Body of pancreas (tissue), 4 donors: ENCODE measurements around the gene CDH12. TPM values are rescaled to one million over a fixed set of nuclear protein-coding genes. Genes with fewer than 3 reads are reported as not detected.
"Not testable (repeated sequence)": the region's sequence is repeated elsewhere in the genome, so short reads cannot be mapped to it uniquely, and the experiment has no call there.

Source experiments
- ATAC-seq: fragments of 150-250 bp; one replicate; pipeline ENCODE4 v1.9.1; 2016
- DNase-seq, 4 donors: peaks; one replicate each; pipeline ENCODE4 v3.0.0-alpha.2; 2019
- H3K27ac ChIP-seq, 4 donors: fragments of 200-600 bp; sonication (generic); 1 replicate in 3 of 4; 2 replicates in 1 of 4; pipeline versions ENCODE4 v1.5.1 to v1.6.1; 2016 to 2019; ENCODE audit warnings: mild to moderate bottlenecking in 1 of 4, mixed read lengths in 1 of 4, moderate library complexity in 1 of 4
- H3K27me3 ChIP-seq, 2 donors: fragments of 200-600 bp; sonication (generic); one replicate each; pipeline ENCODE4 v1.6.0; 2016; ENCODE audit warnings: mild to moderate bottlenecking in 1 of 2
- H3K36me3 ChIP-seq, 2 donors: fragments of 200-600 bp; sonication (generic); replicated peaks in 1 of 2; 2 replicates each; pipeline ENCODE4 v1.5.1; 2016; ENCODE audit warnings: low read depth in 2 of 2; ENCODE audit not compliant: insufficient read depth in 1 of 2
- H3K4me1 ChIP-seq: fragments of 200-600 bp; sonication (generic); one replicate; pipeline ENCODE4 v1.6.0; 2016
- H3K4me3 ChIP-seq, 2 donors: fragments of 200-600 bp; sonication (generic); 1 replicate in 1 of 2; 2 replicates in 1 of 2; pipeline ENCODE4 v1.5.1; 2016 to 2019
- H3K9me3 ChIP-seq, 3 donors: fragments of 200-600 bp; sonication (generic); 1 replicate in 2 of 3; 2 replicates in 1 of 3; pipeline ENCODE4 v1.5.1; 2016
- POLR2A ChIP-seq, 3 donors: fragments of 450-650 bp; IDR thresholded peaks; one replicate each; pipeline ENCODE4 v1.6.1; 2016; ENCODE audit warnings: antibody characterized with exemption in 3 of 3, mild to moderate bottlenecking in 2 of 3
- WGBS, 2 donors: methylation state at CpG; one replicate each; pipeline ENCODE4 v1.1.5; 2017; 5-methylcytosine and 5-hydroxymethylcytosine counted together
- intact Hi-C: fragments of 100-400 bp; cut with DNase I; formaldehyde crosslinking; loops from one replicate; pipeline ENCODE4 v1.15.1; 2023
- total RNA-seq, 2 donors: library from RNA; depleted of rRNA; stranded (reverse); fragments of >200 nt; gene quantifications; one replicate each; pipeline ENCODE4 v1.1.0, GENCODE V29; 2016
- TF ChIP-seq, protein P1 (sequence below), 7 experiments: fragments of 450-650 bp in 4 of 7; fragments of 200-600 bp in 3 of 7; sonication (generic) in 3 of 7; IDR thresholded peaks; one replicate each; pipeline ENCODE4 v1.5.1; 2016 to 2019; ENCODE audit warnings: antibody characterized with exemption in 7 of 7

CDH12 gene
- total RNA-seq, 2 donors from 2014 or later = not detected

- DNase-seq (no peak), ATAC-seq (no peak)
- Histone ChIP-seq H3K27ac (no peak overlapping the region), H3K4me1 (no peaks in the 10 kb centered on the region), H3K4me3 (no peak overlapping the region), H3K36me3 (no peaks in the 10 kb centered on the region), H3K9me3 (no peaks in the 10 kb centered on the region), H3K27me3 (no peaks in the 10 kb centered on the region)
- TF ChIP-seq POLR2A (IDR thresholded peaks at IDR 0.05) = no peak
- TF ChIP-seq, protein P1, sequence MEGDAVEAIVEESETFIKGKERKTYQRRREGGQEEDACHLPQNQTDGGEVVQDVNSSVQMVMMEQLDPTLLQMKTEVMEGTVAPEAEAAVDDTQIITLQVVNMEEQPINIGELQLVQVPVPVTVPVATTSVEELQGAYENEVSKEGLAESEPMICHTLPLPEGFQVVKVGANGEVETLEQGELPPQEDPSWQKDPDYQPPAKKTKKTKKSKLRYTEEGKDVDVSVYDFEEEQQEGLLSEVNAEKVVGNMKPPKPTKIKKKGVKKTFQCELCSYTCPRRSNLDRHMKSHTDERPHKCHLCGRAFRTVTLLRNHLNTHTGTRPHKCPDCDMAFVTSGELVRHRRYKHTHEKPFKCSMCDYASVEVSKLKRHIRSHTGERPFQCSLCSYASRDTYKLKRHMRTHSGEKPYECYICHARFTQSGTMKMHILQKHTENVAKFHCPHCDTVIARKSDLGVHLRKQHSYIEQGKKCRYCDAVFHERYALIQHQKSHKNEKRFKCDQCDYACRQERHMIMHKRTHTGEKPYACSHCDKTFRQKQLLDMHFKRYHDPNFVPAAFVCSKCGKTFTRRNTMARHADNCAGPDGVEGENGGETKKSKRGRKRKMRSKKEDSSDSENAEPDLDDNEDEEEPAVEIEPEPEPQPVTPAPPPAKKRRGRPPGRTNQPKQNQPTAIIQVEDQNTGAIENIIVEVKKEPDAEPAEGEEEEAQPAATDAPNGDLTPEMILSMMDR (IDR thresholded peaks at IDR 0.05) = no peak
- intact Hi-C loops = no loop called here
- 39 to 45% methylated on average over 5 of the region's 5 CpGs for WGBS, 2 donors
Measured at GRCh38 chr5:22896152-22896551, 43.0 kb upstream of the CDH12 start.

DNA sequence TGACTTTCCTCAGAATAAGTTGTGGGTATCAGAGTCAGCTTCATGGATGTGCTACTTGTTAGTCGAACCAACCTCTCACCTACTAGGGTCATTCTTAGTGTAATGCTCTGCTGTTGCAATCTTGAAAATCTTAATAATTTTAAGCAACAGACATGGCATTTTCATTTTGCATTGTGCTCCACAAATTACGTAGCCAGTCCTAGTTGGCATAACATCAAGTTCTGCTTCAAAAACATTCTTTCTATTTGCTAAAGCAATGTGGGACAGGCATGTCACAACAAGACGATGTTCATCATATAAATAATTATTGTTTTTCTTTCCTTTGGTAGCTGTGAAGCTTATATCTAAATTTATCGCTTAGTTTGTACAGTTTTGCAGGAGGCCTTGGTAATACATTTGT, 39.3 kb upstream of the CDH12 start:
- no peaks in the 10 kb centered on the region for H3K4me1 ChIP-seq
- WGBS, 2 donors = 63 to 64% methylated on average over 4 of the region's 4 CpGs
- no peaks in the 10 kb centered on the region for H3K27me3 ChIP-seq
- H3K27ac ChIP-seq = no peak overlapping the region
- ATAC-seq = no peak
- TF ChIP-seq, protein P1 (IDR thresholded peaks at IDR 0.05) = no peak
- TF ChIP-seq POLR2A (IDR thresholded peaks at IDR 0.05) = no peak
- intact Hi-C loops = no loop called here
- no peaks in the 10 kb centered on the region for H3K36me3 ChIP-seq
- DNase-seq = no peak
- H3K4me3 ChIP-seq = no peak overlapping the region
- no peaks in the 10 kb centered on the region for H3K9me3 ChIP-seq

GRCh38 chr5:22889720-22890119, 36.6 kb upstream of the CDH12 start:
- intact Hi-C loops = no loop called here
- Histone ChIP-seq H3K27me3 (no peaks in the 10 kb centered on the region), H3K9me3 (no peaks in the 10 kb centered on the region), H3K4me1 (no peaks in the 10 kb centered on the region), H3K36me3 (no peaks in the 10 kb centered on the region), H3K4me3 (no peak overlapping the region), H3K27ac (no peak overlapping the region)
- TF ChIP-seq POLR2A (IDR thresholded peaks at IDR 0.05) = no peak
- TF ChIP-seq, protein P1 (IDR thresholded peaks at IDR 0.05) = no peak
- 51 to 53% methylated on average over 2 of the region's 2 CpGs for WGBS, 2 donors
- no peak for ATAC-seq
- DNase-seq = no peak

DNA sequence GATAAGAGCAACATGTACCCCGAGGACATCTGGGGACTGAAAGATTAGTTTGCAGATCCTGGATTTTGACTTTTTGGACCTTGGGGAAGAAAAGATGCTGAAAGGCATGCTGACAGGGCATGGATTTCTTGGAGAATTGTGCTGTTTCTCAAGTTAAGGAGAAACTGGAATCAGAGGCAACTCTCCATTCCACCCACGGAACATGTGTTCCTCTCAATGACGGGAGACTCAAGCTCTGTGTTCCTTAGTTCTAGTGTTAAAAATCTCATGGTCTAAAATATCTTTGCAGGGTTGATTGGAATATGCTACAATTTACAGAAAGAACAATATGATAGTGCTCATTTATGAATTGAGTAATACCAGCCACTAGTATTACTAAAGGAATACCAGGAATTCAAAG, 34.4 kb upstream of the CDH12 start:
- Histone ChIP-seq H3K9me3 (no peaks in the 10 kb centered on the region), H3K27me3 (no peaks in the 10 kb centered on the region), H3K4me1 (no peaks in the 10 kb centered on the region), H3K36me3 (no peaks in the 10 kb centered on the region), H3K27ac (no peak overlapping the region), H3K4me3 (no peak overlapping the region)
- WGBS, 2 donors = 56 to 65% methylated on average over 3 of the region's 3 CpGs
- intact Hi-C loops = no loop called here
- ATAC-seq = no peak
- DNase-seq = no peak
- TF ChIP-seq POLR2A (IDR thresholded peaks at IDR 0.05) = no peak
- TF ChIP-seq, protein P1 (IDR thresholded peaks at IDR 0.05) = no peak

- WGBS, 2 donors = 51 to 63% methylated on average over 5 of the region's 5 CpGs
- H3K27ac ChIP-seq = not testable (repeated sequence)
Measured at GRCh38 chr5:22858911-22859310, 5.8 kb upstream of the CDH12 start.

More at GRCh38 chr5:22858911-22859310, 5.8 kb upstream of the CDH12 start:
- ATAC-seq, DNase-seq, H3K27me3 ChIP-seq, H3K4me3 ChIP-seq, H3K4me1 ChIP-seq, H3K36me3 ChIP-seq, H3K9me3 ChIP-seq, intact Hi-C loops: not testable (repeated sequence)
